K562 (cell line): ENCODE data around the gene SLC11A1. TPM values are rescaled to one million over a fixed set of nuclear protein-coding genes. Genes with fewer than 3 reads are reported as not detected.

Experiments used
- ATF1 ChIP-seq, 2 experiments: fragments of 450-650 bp in 1 of 2; IDR thresholded peaks; 2 replicates each; pipeline ENCODE4 v1.6.1; 2016; ENCODE audit warnings: missing compliant biosample characterization in 1 of 2, missing genetic modification characterization in 1 of 2
- ESRRA ChIP-seq: fragments of 450-650 bp; IDR thresholded peaks from 2 replicates; pipeline ENCODE4 v1.6.1; 2014; ENCODE audit warnings: low read depth, mild to moderate bottlenecking, moderate library complexity, borderline replicate concordance
- HDAC1 ChIP-seq, 2 experiments: fragments of 450-650 bp; IDR thresholded peaks; 2 replicates each; pipeline ENCODE4 v1.6.1; 2016 to 2017; ENCODE audit warnings: inconsistent platforms in 1 of 2, mild to moderate bottlenecking in 1 of 2, moderate library complexity in 1 of 2
- KAT2B ChIP-seq: IDR thresholded peaks from one replicate; pipeline ENCODE4 v1.6.1; 2012; ENCODE audit warnings: low read depth, mild to moderate bottlenecking, control low read depth, inconsistent platforms, low read length, moderate library complexity
- PTBP1 ChIP-seq: fragments of 200-400 bp; formaldehyde crosslinking; IDR thresholded peaks from 2 replicates; pipeline ENCODE4 v1.6.1; 2017; ENCODE audit warnings: low read depth, low read length
- SMAD3 ChIP-seq: fragments of 450-650 bp; formaldehyde crosslinking; conservative IDR thresholded peaks from 2 replicates; pipeline ENCODE4 v1.4.0; 2020; ENCODE audit warnings: mild to moderate bottlenecking
- SMARCA5 ChIP-seq: fragments of 450-650 bp; IDR thresholded peaks from 2 replicates; pipeline ENCODE4 v1.6.1; 2016
- VEZF1 ChIP-seq: fragments of 200-800 bp; sonication (Bioruptor generic); IDR thresholded peaks from 2 replicates; pipeline ENCODE4 v1.6.1; 2017; ENCODE audit warnings: missing genetic modification characterization, missing compliant biosample characterization
- ZBTB2 ChIP-seq: fragments of 450-650 bp; IDR thresholded peaks from 2 replicates; pipeline ENCODE4 v1.6.1; 2016; ENCODE audit warnings: antibody characterized with exemption
- ZBTB40 ChIP-seq, 2 experiments: fragments of 450-650 bp in 1 of 2; sonication (generic) in 1 of 2; formaldehyde crosslinking in 1 of 2; IDR thresholded peaks; 2 replicates each; pipeline versions ENCODE4 v1.7.1 to v1.9.0; 2016 to 2022; ENCODE audit warnings: inconsistent platforms in 1 of 2, mild to moderate bottlenecking in 1 of 2, missing genetic modification reagents in 1 of 2
- ZFP91 ChIP-seq: sonication (generic); formaldehyde crosslinking; IDR thresholded peaks from 2 replicates; pipeline ENCODE4 v1.8.0; 2022; ENCODE audit warnings: mild to moderate bottlenecking, missing genetic modification reagents
- ZNF76 ChIP-seq: fragments of 250-450 bp; sonication (Bioruptor Pico); IDR thresholded peaks from 2 replicates; pipeline ENCODE4 v1.4.0; 2020; ENCODE audit warnings: mild to moderate bottlenecking, moderate library complexity, borderline replicate concordance
- polyA plus RNA-seq, 8 experiments: library from polyadenylated mRNA; depleted of rRNA in 4 of 8; stranded (reverse) in 5 of 8; unstranded in 3 of 8; fragments of >200 nt; fragmentation: Nextera tagmentation in 2 of 8; fragmentation: Illumina TruSeq in 1 of 8; extraction: Ambion mirVana in 2 of 8; extraction: Trizol in 1 of 8; gene quantifications; 2 replicates each; pipeline versions ENCODE4 v1.2.1 to v1.2.3, GENCODE V29; 2011 to 2014; ENCODE audit warnings: inconsistent platforms in 1 of 8, missing spikeins in 1 of 8
- total RNA-seq, 7 experiments: library from RNA; depleted of rRNA in 6 of 7; stranded (reverse); fragments of >200 nt in 6 of 7; fragmentation: Illumina TruSeq in 2 of 7; extraction: Trizol in 2 of 7; gene quantifications; 2 replicates each; pipeline versions ENCODE4 v1.2.1 to v1.2.3, GENCODE V29; 2011 to 2021; ENCODE audit warnings: low replicate concordance in 1 of 7

The SLC11A1 gene
- total and polyA plus RNA-seq, 9 of the 15 experiments (the other 6 are each of a cell fraction or from before 2014, with no cell fraction given) = 0.35 to 1.6 (median 0.65) TPM

GRCh38 chr2:218399391-218400166, 17.5 kb downstream of the SLC11A1 start, which contains the start of gene CTDSP1 (continued):
- TF ChIP-seq ZBTB40 (IDR thresholded peaks at IDR 0.05) (0 out of 2 replicates have a peak, but pooled peaks have one; percentile 15), ZBTB40 (CRISPR knock-in tag; IDR thresholded peaks at IDR 0.05) (no peak), ZFP91 (CRISPR knock-in tag) (no peak), VEZF1 (CRISPR knock-in tag) (peak; percentile 90), ESRRA (peak; percentile 45; the same call in 1 of the 2 replicates), PTBP1 (peak; percentile 98), SMAD3 (CRISPR knock-in tag) (no peak), ZNF76 (CRISPR knock-in tag) (no peak), HDAC1 (IDR thresholded peaks at IDR 0.05) (no peak), ATF1 (CRISPR knock-in tag; IDR thresholded peaks at IDR 0.05) (no peak), ATF1 (tag; IDR thresholded peaks at IDR 0.05) (no peak), SMARCA5 (no peak), KAT2B (no peak), ZBTB2 (no peak)
